HCT116 (cell line): Measurements from ENCODE around the gene EPHB2.

Source experiments
- CTCF ChIP-seq, 3 experiments: fragments of 200-600 bp in 1 of 3; sonication (generic) in 1 of 3; IDR thresholded peaks in 2 of 3; conservative IDR thresholded peaks in 1 of 3; 2 replicates each; pipeline ENCODE4 v1.5.1; 2012 to 2017; ENCODE audit warnings: low read depth in 2 of 3, low read length in 2 of 3, antibody characterized with exemption in 1 of 3, borderline replicate concordance in 1 of 3, control low read depth in 1 of 3, mild to moderate bottlenecking in 1 of 3, mixed read lengths in 1 of 3, mixed run types in 1 of 3, moderate library complexity in 1 of 3; ENCODE audit not compliant: insufficient read depth in 1 of 3
- EGR1 ChIP-seq: IDR thresholded peaks from 2 replicates; pipeline ENCODE4 v1.6.1; 2012; ENCODE audit warnings: low read depth
- EZH2 ChIP-seq: fragments of 200-600 bp; sonication (generic); IDR thresholded peaks from 2 replicates; pipeline ENCODE4 v1.6.1; 2017; ENCODE audit warnings: antibody characterized with exemption, mixed run types
- MAX ChIP-seq: IDR thresholded peaks from 2 replicates; pipeline ENCODE4 v1.6.1; 2012
- POLR2A ChIP-seq: IDR thresholded peaks from 2 replicates; pipeline ENCODE4 v1.7.0; 2011; ENCODE audit warnings: borderline replicate concordance; ENCODE audit not compliant: insufficient read depth, insufficient read length; ENCODE audit errors: extremely low read depth
- RAD21 ChIP-seq: IDR thresholded peaks from 2 replicates; pipeline ENCODE4 v1.6.1; 2012; ENCODE audit warnings: low read depth, mild to moderate bottlenecking
- REST ChIP-seq: IDR thresholded peaks from 2 replicates; pipeline ENCODE4 v1.6.1; 2012; ENCODE audit warnings: low read depth
- SP1 ChIP-seq: IDR thresholded peaks from 2 replicates; pipeline ENCODE4 v1.6.1; 2012; ENCODE audit warnings: low read depth
- YY1 ChIP-seq: IDR thresholded peaks from 2 replicates; pipeline ENCODE4 v1.6.1; 2011; ENCODE audit warnings: low read length, low read depth, moderate library complexity, mild to moderate bottlenecking; ENCODE audit not compliant: insufficient replicate concordance; ENCODE audit errors: extremely low read depth

- TF ChIP-seq CTCF (IDR thresholded peaks at IDR 0.05 in 2 of 3, conservative IDR thresholded peaks at IDR 0.05 in 1 of 3; ENCODE audit: borderline replicate concordance in 1 of 3, insufficient read depth in 1 of 3, low read depth in 2 of 3, low read length in 2 of 3) (no peak), MAX (no peak), SP1 (no peak), RAD21 (no peak), EZH2 (no peak), POLR2A (no peak), YY1 (no peak), REST (no peak), EGR1 (no peak)
Measured at GRCh38 chr1:22786101-22786500, 75.5 kb downstream of the EPHB2 start.
